ENCODE results near the gene CRY2. TPM values are rescaled to one million over a fixed set of nuclear protein-coding genes. Genes with fewer than 3 reads are reported as not detected.
"Not testable (repeated sequence)": the region's sequence is repeated elsewhere in the genome, so short reads cannot be mapped to it uniquely, and the experiment has no call there.

CRY2 gene
- total and polyA plus RNA-seq, 12 donors, result 16.8 to 131 (median 86.6) TPM

DNA sequence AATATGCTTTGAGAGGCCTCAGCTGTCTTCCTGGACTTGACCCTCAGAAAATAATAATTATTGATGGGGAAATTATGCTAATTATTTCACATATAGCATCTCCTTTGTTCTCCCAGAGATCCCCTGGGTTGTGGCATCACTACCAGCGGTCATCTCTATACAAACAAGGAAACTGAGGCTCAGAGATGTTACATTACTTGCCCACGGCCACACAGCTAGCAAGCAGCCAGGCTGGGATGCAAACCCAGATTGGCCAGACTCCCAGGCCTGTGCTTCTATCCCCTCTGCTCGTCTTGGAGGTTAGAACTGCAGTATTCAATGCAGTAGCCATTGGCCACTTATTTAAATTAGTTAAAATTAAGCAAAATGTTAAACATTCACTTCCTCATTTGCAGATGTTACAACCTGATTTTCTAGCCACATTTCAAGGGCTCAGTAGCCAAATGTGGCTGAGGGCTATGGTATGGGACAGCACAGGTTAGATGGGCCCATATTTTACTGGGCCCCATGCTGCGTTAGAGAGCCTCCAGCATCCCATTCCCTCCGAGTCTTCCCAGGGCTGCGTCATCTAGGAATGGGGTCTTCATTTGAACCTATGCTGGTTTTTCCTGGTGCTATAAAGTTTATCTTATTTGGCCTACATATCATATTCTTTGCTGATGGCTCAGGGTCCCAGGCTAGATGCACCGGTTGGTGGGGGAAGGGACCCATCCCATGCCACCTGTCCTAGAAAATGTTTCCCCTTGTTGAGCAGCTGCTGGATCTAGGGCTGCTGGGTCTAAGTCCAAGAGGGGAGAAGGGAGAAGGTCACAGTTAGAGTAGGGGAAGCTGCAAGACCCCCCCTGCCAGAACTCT lies 40.1 kb upstream of the CRY2 start:
- WGBS, 2 donors, result 79% methylated on average over 7 of the region's 7 CpGs

DNA sequence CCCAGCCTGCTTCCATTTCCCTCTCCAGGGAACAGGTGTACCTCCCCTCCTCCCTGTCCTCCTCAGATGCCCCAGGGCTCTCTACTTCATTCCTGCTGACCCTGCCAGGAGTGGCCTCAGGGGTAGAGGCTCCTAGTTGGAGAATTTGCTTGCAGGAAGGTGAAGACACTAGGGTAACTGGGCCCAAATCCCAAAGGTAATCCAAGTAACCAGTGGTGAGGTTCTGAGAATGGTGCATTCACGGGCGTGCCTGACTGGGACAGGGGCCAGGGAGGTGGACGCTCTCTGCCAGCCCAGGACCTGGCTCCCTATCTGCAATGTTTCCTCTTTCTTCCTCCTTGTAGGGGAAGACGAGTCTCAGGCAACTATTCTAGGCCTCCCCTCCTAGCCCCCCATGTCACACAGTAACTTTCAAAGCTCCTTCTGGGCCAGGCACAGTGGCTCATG lies 39.5 kb upstream of the CRY2 start:
- intact Hi-C loops (cut with DNase I), result loop anchor here in 2 of 10 donors (5.0 kb wide), 2 partner anchors 34 to 39 kb away; partner anchors contain the start of gene CRY2 (in 1 of the 2)
- TF ChIP-seq, protein P1, sequence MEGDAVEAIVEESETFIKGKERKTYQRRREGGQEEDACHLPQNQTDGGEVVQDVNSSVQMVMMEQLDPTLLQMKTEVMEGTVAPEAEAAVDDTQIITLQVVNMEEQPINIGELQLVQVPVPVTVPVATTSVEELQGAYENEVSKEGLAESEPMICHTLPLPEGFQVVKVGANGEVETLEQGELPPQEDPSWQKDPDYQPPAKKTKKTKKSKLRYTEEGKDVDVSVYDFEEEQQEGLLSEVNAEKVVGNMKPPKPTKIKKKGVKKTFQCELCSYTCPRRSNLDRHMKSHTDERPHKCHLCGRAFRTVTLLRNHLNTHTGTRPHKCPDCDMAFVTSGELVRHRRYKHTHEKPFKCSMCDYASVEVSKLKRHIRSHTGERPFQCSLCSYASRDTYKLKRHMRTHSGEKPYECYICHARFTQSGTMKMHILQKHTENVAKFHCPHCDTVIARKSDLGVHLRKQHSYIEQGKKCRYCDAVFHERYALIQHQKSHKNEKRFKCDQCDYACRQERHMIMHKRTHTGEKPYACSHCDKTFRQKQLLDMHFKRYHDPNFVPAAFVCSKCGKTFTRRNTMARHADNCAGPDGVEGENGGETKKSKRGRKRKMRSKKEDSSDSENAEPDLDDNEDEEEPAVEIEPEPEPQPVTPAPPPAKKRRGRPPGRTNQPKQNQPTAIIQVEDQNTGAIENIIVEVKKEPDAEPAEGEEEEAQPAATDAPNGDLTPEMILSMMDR (IDR thresholded peaks at IDR 0.05), result no peak
- Histone ChIP-seq H3K4me3 (peak overlapping the region in 1 of 10 donors; percentile 74), H3K4me1 (peaks cover 14 to 62% (median 39%) of the 10 kb centered on the region in 9 donors), H3K27me3 (no peaks in the 10 kb centered on the region), H3K9me3 (no peaks in the 10 kb centered on the region), H3K27ac (no peak overlapping the region), H3K36me3 (peaks cover 0 to 61% (median 15%) of the 10 kb centered on the region in 9 donors)
- no peak for DNase-seq
- ATAC-seq, result no peak
- 68 to 76% methylated on average over 4 of the region's 4 CpGs for WGBS, 2 donors

More for the DNA sequence above, 40.1 kb upstream of the CRY2 start:
- Histone ChIP-seq H3K27me3 (no peaks in the 10 kb centered on the region), H3K4me3 (peak overlapping the region in 6 of 10 donors; percentile 74 to 95 (median 84)), H3K9me3 (no peaks in the 10 kb centered on the region), H3K36me3 (peaks cover 0 to 56% (median 15%) of the 10 kb centered on the region in 9 donors), H3K27ac (no peak overlapping the region), H3K4me1 (peaks cover 14 to 62% (median 39%) of the 10 kb centered on the region in 9 donors)
- no peak for DNase-seq
- no peak for ATAC-seq
- intact Hi-C loops (cut with DNase I), result loop anchor here in 2 of 10 donors (5.0 kb wide), 2 partner anchors 35 to 40 kb away; partner anchors contain the start of gene CRY2 (in 1 of the 2)
- TF ChIP-seq, protein P1 (IDR thresholded peaks at IDR 0.05), result no peak

DNA sequence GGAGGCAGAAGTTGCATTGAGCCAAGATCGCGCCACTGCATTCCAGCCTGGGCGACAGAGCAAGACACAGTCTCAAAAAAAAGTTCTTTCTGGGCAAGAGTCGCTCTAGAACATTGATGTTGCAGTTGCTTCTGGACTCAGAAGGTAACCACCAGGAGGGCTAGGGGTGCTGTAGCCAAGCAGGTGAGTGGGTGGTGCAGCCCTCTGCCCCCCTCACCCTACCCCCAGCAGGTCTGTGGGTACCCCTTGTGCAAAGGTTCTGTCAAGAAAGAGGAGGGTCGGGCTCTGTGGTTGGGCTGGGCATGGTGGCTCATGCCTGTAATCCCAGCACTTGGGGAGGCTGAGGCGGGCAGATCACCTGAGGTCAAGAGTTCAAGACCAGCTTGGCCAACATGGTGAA lies 38.8 kb upstream of the CRY2 start:
- intact Hi-C loops (cut with DNase I), result loop anchor here in 2 of 10 donors (5.0 kb wide), 2 partner anchors 34 to 39 kb away; partner anchors contain the start of gene CRY2 (in 1 of the 2)
- H3K27ac ChIP-seq, H3K27me3 ChIP-seq, ATAC-seq, DNase-seq, H3K4me3 ChIP-seq, H3K9me3 ChIP-seq: not testable (repeated sequence)
- peaks cover 0 to 61% (median 15%) of the 10 kb centered on the region in 9 donors for H3K36me3 ChIP-seq
- 94 to 98% methylated on average over 6 of the region's 6 CpGs for WGBS, 2 donors
- H3K4me1 ChIP-seq, result peaks cover 14 to 61% (median 39%) of the 10 kb centered on the region in 9 donors

DNA sequence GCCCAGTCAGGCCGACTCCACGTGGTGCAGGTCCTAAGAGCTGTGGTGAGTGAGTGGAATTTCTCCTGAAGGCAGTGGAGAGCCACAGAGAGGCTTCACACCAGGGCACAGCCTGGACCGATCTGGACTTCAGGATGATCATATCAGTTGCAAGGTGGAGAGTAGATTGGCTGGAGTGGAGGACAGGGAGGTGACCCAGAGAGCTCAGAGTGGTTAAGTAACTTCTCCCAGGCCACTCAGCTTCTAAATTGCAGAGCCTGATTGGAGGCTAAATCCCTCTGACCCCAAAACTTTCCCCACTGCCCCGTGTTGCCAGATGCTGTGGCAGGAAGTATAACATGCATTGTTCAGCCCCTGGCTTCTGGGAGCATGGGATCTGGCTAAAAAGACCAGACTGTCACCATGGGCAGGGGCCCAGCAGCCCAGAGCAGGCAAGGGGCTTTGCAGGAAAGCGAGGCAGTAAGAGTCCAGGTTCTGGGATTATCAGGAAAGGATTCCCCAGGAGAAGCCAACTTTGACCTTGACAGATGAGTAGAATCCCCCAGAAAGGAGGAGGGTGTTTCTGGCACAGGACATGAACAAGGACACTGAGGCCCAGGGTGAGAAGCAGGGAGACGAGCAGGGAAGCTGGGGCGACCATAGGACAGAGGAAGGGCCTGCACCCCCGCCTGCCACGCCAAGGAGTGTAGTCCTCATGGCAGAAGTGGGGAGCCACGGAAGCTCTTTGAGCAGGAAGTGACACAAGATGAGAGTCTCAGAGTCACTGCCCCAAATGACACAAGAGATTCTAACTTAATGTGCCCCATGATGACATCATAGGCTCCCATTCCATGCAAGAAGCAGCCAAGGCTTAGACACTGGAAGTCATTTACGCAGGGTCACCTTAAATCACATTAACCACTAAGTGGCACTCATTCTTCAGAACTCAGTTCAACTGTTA lies 37.5 kb upstream of the CRY2 start:
- H3K4me3 ChIP-seq, result no peak overlapping the region
- H3K27ac ChIP-seq, result no peak overlapping the region
- TF ChIP-seq, protein P1 (IDR thresholded peaks at IDR 0.05), result no peak
- ATAC-seq, result no peak
- H3K36me3 ChIP-seq, result peaks cover 0 to 61% (median 15%) of the 10 kb centered on the region in 9 donors
- H3K4me1 ChIP-seq, result peaks cover 14 to 51% (median 35%) of the 10 kb centered on the region in 9 donors
- H3K27me3 ChIP-seq, result no peaks in the 10 kb centered on the region
- H3K9me3 ChIP-seq, result no peaks in the 10 kb centered on the region
- WGBS, 2 donors, result 77 to 79% methylated on average over 11 of the region's 11 CpGs
- no peak for DNase-seq
- intact Hi-C loops (cut with DNase I), result loop anchor here in 2 of 10 donors (5.0 kb wide), 2 partner anchors 33 to 38 kb away; partner anchors contain the start of gene CRY2 (in 1 of the 2)

Measured in heart right ventricle (tissue), 16 donors.